NCI-H2196 (cell line): ENCODE data around the gene TBC1D3H.
"Not testable (repeated sequence)": the region's sequence is repeated elsewhere in the genome, so short reads cannot be mapped to it uniquely, and the experiment has no call there.

Source experiments
- DNase-seq: peaks from one replicate; lab custom pipeline; 2025; ENCODE audit not compliant: unreplicated experiment; lab: John Stamatoyannopoulos, UW

Gene TBC1D3H

GRCh38 chr17:36388385-36389245, at the start of gene TBC1D3H:
TSS of gene TBC1D3H (minus strand) at chr17:36388435. CDS start at chr17:36386895, 1,540 bp downstream.
- DNase-seq = not testable (repeated sequence)

GRCh38 chr17:36428891-36429290, 40.7 kb upstream of the TBC1D3H start:
- DNase-seq = not testable (repeated sequence)

GRCh38 chr17:36415180-36415941, 27.1 kb upstream of the TBC1D3H start:
- DNase-seq = not testable (repeated sequence)

GRCh38 chr17:36390943-36391645, 2.9 kb upstream of the TBC1D3H start:
- DNase-seq = not testable (repeated sequence)

- not testable (repeated sequence) for DNase-seq
Measured at GRCh38 chr17:36375938-36376337, 12.3 kb downstream of the TBC1D3H start.

- DNase-seq = not testable (repeated sequence)
Measured at GRCh38 chr17:36362496-36362895, 25.7 kb downstream of the TBC1D3H start.
